GM12892 (cell line): ENCODE results near the gene BLCAP.
"Not testable (repeated sequence)": the region's sequence is repeated elsewhere in the genome, so short reads cannot be mapped to it uniquely, and the experiment has no call there.

ENCODE experiments used
- DNase-seq: peaks from one replicate; pipeline ENCODE4 v3.0.0; 2011; ENCODE audit not compliant: insufficient read length
- FAIRE-seq: peaks from 2 replicates; lab custom pipeline; 2011; peaks lifted over from hg19 to GRCh38; lab: Jason Lieb, UNC
- POLR2A ChIP-seq: IDR thresholded peaks from 2 replicates; pipeline ENCODE4 v1.6.1; 2011; ENCODE audit warnings: low read depth, low read length, control low read depth
- POLR2AphosphoS5 ChIP-seq: IDR thresholded peaks from 2 replicates; pipeline ENCODE4 v1.6.1; 2011; ENCODE audit warnings: low read depth, low read length, control low read depth
- TAF1 ChIP-seq: IDR thresholded peaks from 2 replicates; pipeline ENCODE4 v1.6.1; 2011; ENCODE audit warnings: low read depth, mild to moderate bottlenecking, control low read depth, low read length, borderline replicate concordance

The BLCAP gene

GRCh38 chr20:37501940-37502339, 25.7 kb downstream of the BLCAP start:
- FAIRE-seq (no peak), DNase-seq (no peak)
- TF ChIP-seq TAF1 (no peak), POLR2AphosphoS5 (no peak), POLR2A (no peak)

GRCh38 chr20:37500311-37500710, 27.4 kb downstream of the BLCAP start:
- TF ChIP-seq POLR2A = no peak
- no peak for TF ChIP-seq TAF1
- TF ChIP-seq POLR2AphosphoS5 = no peak
- no peak for FAIRE-seq
- no peak for DNase-seq

GRCh38 chr20:37498066-37498665, 29.5 kb downstream of the BLCAP start:
- DNase-seq = no peak
- TF ChIP-seq TAF1 (no peak), POLR2AphosphoS5 (no peak), POLR2A (no peak)
- no peak for FAIRE-seq

- no peak for DNase-seq
- FAIRE-seq = no peak
- TF ChIP-seq POLR2AphosphoS5 (no peak), TAF1 (no peak), POLR2A (no peak)
Measured at GRCh38 chr20:37494796-37495195, 32.9 kb downstream of the BLCAP start.

- no peak for DNase-seq
- FAIRE-seq = no peak
- TF ChIP-seq POLR2A = no peak
- TF ChIP-seq TAF1 = no peak
- TF ChIP-seq POLR2AphosphoS5 = no peak
Measured at GRCh38 chr20:37494301-37494700, 33.4 kb downstream of the BLCAP start.

GRCh38 chr20:37492945-37493344, 34.7 kb downstream of the BLCAP start:
- FAIRE-seq (no peak), DNase-seq (no peak)
- TF ChIP-seq POLR2AphosphoS5 (no peak), TAF1 (no peak), POLR2A (no peak)

- FAIRE-seq = no peak
- no peak for TF ChIP-seq TAF1
- TF ChIP-seq POLR2A = no peak
- TF ChIP-seq POLR2AphosphoS5 = no peak
Measured at GRCh38 chr20:37492096-37492625, 35.5 kb downstream of the BLCAP start.

GRCh38 chr20:37490663-37491350, 36.9 kb downstream of the BLCAP start:
- DNase-seq = no peak
- TF ChIP-seq TAF1 = no peak
- no peak for TF ChIP-seq POLR2A
- no peak for TF ChIP-seq POLR2AphosphoS5
- no peak for FAIRE-seq

More at GRCh38 chr20:37492096-37492625, 35.5 kb downstream of the BLCAP start:
- no peak for DNase-seq

- DNase-seq, FAIRE-seq: not testable (repeated sequence)
Measured at GRCh38 chr20:37486209-37486608, 41.5 kb downstream of the BLCAP start.

- no peak for TF ChIP-seq POLR2A
- no peak for TF ChIP-seq POLR2AphosphoS5
- TF ChIP-seq TAF1 = no peak
- FAIRE-seq = no peak
- DNase-seq = no peak
Measured at GRCh38 chr20:37484331-37484730, 43.3 kb downstream of the BLCAP start.

- DNase-seq = no peak
- no peak for FAIRE-seq
- TF ChIP-seq TAF1 = no peak
- TF ChIP-seq POLR2AphosphoS5 = no peak
- no peak for TF ChIP-seq POLR2A
Measured at GRCh38 chr20:37481610-37482009, 46.1 kb downstream of the BLCAP start.

GRCh38 chr20:37480919-37481318, 46.8 kb downstream of the BLCAP start:
- DNase-seq = no peak
- no peak for TF ChIP-seq TAF1
- no peak for TF ChIP-seq POLR2AphosphoS5
- no peak for TF ChIP-seq POLR2A
- FAIRE-seq = no peak
